H1 (cell line): ENCODE measurements around the gene PRKCZ. TPM values are rescaled to one million over a fixed set of nuclear protein-coding genes. Genes with fewer than 3 reads are reported as not detected.

Experiments
- SP1 ChIP-seq: IDR thresholded peaks from 2 replicates; pipeline ENCODE4 v1.6.1; 2011; ENCODE audit warnings: low read depth, low read length
- polyA plus RNA-seq, 7 experiments: library from polyadenylated mRNA; depleted of rRNA in 3 of 7; stranded (reverse) in 5 of 7; unstranded in 2 of 7; fragments of >200 nt in 5 of 7; fragments of 200-250 nt in 2 of 7; gene quantifications; 1 replicate in 5 of 7; 2 replicates in 1 of 7; 4 replicates in 1 of 7; pipeline versions ENCODE4 v1.2.1 to v1.2.3, GENCODE V29; 2011 to 2013; ENCODE audit warnings: missing spikeins in 2 of 7, mixed read lengths in 2 of 7
- total RNA-seq: library from RNA; stranded (reverse); fragmentation: NEBNext Ultra II Directional; extraction: Animal tissue kit (Norgen Biotek cat#: 25700); gene quantifications from 2 replicates; pipeline ENCODE4 v1.2.1, GENCODE V29; 2021

The PRKCZ gene
- total and polyA plus RNA-seq, 2 of the 8 experiments (the other 6 are each of a cell fraction or from before 2014, with no cell fraction given), result 37.4 to 45.1 TPM

- TF ChIP-seq SP1, result no peak
Measured at GRCh38 chr1:2208309-2209239, 158.4 kb downstream of the PRKCZ start (continued).
